ENCODE measurements around the gene GALNT5.

GRCh38 chr2:157217409-157217808, 40.1 kb upstream of the GALNT5 start:
- TF ChIP-seq, protein P1, sequence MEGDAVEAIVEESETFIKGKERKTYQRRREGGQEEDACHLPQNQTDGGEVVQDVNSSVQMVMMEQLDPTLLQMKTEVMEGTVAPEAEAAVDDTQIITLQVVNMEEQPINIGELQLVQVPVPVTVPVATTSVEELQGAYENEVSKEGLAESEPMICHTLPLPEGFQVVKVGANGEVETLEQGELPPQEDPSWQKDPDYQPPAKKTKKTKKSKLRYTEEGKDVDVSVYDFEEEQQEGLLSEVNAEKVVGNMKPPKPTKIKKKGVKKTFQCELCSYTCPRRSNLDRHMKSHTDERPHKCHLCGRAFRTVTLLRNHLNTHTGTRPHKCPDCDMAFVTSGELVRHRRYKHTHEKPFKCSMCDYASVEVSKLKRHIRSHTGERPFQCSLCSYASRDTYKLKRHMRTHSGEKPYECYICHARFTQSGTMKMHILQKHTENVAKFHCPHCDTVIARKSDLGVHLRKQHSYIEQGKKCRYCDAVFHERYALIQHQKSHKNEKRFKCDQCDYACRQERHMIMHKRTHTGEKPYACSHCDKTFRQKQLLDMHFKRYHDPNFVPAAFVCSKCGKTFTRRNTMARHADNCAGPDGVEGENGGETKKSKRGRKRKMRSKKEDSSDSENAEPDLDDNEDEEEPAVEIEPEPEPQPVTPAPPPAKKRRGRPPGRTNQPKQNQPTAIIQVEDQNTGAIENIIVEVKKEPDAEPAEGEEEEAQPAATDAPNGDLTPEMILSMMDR (conservative IDR thresholded peaks at IDR 0.05; ENCODE audit: low read depth, low read length): no peak
- no peak for TF ChIP-seq EZH2 (IDR thresholded peaks at IDR 0.05; ENCODE audit: borderline replicate concordance, low read depth, low read length, poor library complexity, severe bottlenecking)

Measured in A673 (cell line).